Measurements from ENCODE around the gene TAAR2.

TAAR2 gene

GRCh38 chr6:132663661-132664060 is 39.6 kb upstream of the TAAR2 start:
- DNase-seq (ENCODE audit: low read depth), result no peak
- H3K4me3 ChIP-seq (ENCODE audit: control insufficient read depth, low read depth, low read length), result no peak overlapping the region
- no peak for TF ChIP-seq CTCF (IDR thresholded peaks at IDR 0.05; ENCODE audit: control insufficient read depth, insufficient read depth, low read depth, low read length, missing control alignments)

GRCh38 chr6:132661906-132662305 is 37.8 kb upstream of the TAAR2 start:
- no peak for TF ChIP-seq CTCF (IDR thresholded peaks at IDR 0.05; ENCODE audit: control insufficient read depth, insufficient read depth, low read depth, low read length, missing control alignments)
- no peak for DNase-seq (ENCODE audit: low read depth)
- no peak overlapping the region for H3K4me3 ChIP-seq (ENCODE audit: control insufficient read depth, low read depth, low read length)

DNA sequence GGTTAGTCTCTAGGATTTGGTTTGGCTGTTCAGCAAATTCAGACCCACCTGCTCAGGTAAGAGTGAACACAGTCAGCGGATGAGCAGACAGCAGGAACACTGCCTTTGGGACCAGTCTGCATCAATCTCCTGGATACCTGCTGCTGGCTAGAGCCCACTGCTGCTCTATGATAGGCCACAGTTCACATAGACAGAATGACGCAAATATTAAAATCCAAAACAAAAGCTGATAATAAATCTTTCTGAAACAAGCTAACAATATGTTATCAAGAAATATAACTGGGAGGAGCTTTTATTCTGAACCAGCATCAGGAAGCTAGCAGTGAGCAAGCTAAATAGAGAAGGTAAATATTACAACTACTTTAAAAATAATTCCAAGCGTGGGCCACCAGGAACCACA is 35.0 kb upstream of the TAAR2 start, which contains the start of gene TAAR1:
TSS of gene TAAR1 (minus strand) at position 101 of the 400 bp plus-strand sequence. CDS start 13,179 bp downstream, outside the sequence.
- no peak for DNase-seq (ENCODE audit: low read depth)
- H3K4me3 ChIP-seq (ENCODE audit: control insufficient read depth, low read depth, low read length), result no peak within 1 kb of the TSS
- no peak for TF ChIP-seq CTCF (IDR thresholded peaks at IDR 0.05; ENCODE audit: control insufficient read depth, insufficient read depth, low read depth, low read length, missing control alignments)

DNA sequence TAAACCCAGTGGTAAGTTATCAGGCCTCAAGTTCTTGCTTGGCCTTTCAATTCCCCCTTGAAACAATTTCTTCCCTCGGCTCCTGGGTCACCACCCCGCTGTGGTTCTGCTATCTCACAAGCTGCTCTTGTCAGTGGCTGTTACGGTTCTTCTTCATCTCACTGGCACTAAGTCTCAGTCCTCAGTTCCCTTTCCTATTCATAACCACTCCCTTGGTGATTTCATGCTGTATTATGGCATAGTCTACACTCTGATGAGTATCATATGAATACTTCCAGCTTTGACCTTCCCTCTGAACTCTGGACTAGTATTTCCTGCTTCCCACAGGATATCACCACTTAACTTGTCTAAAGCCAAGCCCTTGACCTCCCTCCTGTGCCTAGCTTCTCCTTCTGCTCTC is 27.0 kb upstream of the TAAR2 start:
- DNase-seq (ENCODE audit: low read depth), result no peak
- H3K4me3 ChIP-seq (ENCODE audit: control insufficient read depth, low read depth, low read length), result no peak overlapping the region
- no peak for TF ChIP-seq CTCF (IDR thresholded peaks at IDR 0.05; ENCODE audit: control insufficient read depth, insufficient read depth, low read depth, low read length, missing control alignments)

DNA sequence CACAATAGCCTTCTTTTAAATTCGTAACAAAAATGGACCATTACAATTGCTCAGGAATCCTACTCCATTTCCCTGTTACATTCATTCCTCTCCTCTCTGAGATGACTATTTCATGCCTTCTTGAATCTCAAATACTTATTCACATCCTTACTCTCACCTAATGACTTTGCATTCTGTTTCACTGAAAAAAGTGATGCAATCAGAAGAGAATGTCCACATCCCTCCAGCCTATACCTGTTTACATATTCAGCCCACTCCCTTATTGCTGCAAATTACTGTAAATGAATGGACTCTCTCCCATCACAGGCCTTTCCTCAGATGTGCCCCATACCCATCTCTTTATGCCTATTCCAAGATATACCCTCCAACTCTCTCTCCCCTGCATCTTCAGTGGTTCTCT is 26.4 kb upstream of the TAAR2 start:
- no peak for TF ChIP-seq CTCF (IDR thresholded peaks at IDR 0.05; ENCODE audit: control insufficient read depth, insufficient read depth, low read depth, low read length, missing control alignments)
- no peak for DNase-seq (ENCODE audit: low read depth)
- H3K4me3 ChIP-seq (ENCODE audit: control insufficient read depth, low read depth, low read length), result no peak overlapping the region

DNA sequence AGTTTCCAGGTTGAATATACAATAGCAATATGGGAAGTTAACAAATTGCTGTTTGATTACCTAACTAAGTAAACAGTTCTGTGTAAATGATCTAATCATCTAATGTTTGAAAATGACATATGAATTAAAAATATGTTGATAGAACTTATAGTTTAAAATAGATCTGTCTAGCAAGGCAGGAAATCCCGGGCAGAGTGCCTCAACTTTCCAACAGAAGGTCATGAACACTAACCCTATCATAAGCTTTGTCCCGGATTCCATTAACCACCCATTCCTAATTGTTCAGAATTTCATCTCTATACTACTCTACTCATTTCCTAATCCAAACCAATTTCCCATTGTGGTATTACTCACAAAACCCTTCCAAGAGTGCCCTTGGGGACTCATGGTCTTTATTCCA is 24.8 kb upstream of the TAAR2 start:
- DNase-seq (ENCODE audit: low read depth), result no peak
- H3K4me3 ChIP-seq (ENCODE audit: control insufficient read depth, low read depth, low read length), result no peak overlapping the region
- no peak for TF ChIP-seq CTCF (IDR thresholded peaks at IDR 0.05; ENCODE audit: control insufficient read depth, insufficient read depth, low read depth, low read length, missing control alignments)

DNA sequence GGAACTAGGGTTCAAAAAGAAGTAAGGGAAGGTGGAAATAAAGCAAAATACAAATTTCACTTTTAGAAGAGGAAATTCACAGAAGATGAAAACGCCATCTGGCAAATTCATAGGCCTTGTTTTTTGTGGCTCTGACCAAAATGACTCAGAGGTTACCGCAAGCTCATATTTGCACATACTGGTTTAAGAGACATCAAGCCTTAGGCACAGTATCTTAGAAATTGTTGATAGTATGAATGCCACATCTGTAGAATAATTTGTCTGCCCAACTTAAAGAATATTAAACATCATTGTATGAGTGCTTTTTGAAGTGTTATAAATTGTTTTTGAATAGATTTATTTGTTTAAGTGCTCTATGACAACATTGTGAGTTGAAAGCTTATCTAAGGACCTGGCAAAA is 24.3 kb upstream of the TAAR2 start:
- TF ChIP-seq CTCF (IDR thresholded peaks at IDR 0.05; ENCODE audit: control insufficient read depth, insufficient read depth, low read depth, low read length, missing control alignments), result no peak
- H3K4me3 ChIP-seq (ENCODE audit: control insufficient read depth, low read depth, low read length), result no peak overlapping the region
- DNase-seq (ENCODE audit: low read depth), result peak; percentile 56
